HG02973 (cell line): ENCODE data around the gene POP4.
A peak's percentile ranks its signal among the peaks of the same experiment; 100 is the strongest.

Experiments used
- ATAC-seq: cut with Tn5 transposase; IDR thresholded peaks from one replicate; pipeline ENCODE4 v1.9.1; 2021; ENCODE audit warnings: moderate library complexity; ENCODE audit not compliant: unreplicated experiment

Gene POP4

DNA sequence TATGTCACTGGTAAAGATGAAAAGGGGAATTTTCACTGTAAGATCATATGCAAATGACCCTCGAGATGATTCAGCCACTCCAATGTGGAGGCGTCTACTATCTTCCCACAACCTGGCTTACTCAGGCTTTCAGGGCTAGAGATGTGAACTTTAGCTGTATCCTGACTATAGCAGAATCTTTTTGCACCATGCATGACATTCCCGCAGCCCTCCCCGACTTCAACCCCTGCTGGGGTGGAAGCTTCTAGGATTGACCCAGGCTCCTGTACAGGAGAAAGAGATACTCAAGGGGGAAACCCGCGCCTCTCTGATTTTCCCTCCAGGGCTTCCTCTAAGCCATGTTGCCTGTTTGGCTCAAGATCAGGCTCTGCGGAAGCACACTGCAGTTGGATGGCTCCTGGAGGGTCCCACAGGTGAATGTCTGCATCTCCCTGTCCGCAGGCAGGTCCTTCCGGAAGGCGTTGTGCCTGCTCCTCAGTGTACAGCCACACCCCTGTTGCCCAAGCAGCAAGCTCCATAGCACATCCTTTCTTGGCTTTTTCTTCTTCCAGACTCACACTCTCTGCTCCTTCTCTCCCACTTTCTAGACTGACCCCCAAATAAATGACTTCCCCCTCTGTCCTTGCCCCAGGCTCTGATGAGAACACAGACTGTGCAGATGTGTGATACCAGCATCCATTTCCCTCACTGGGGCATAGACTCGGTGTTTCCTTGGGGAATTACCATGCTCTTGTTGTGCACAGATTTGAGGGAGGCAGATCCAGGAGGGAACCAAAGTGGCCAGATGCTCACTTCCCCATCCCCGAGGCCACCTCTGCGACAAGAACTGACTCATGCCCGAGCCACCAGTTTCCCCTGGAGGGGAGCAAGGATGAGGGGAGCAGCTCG lies 29.1 kb upstream of the POP4 start:
- ATAC-seq = peak; percentile 77

DNA sequence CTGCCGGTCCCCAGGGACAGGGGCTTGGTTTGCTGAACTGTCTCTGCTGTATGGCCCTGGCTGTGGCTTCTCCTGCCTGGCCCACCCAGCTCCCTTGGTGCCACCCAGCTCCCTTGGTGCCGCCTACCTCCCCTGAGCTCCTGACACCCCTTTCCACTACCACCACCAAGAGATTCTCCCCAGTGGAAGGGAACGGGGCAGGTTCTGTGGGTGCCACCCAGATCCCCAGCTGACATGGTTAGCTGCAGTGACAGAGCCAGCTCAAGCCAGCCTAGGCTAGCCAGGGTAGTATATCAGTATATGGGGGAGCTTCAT lies 28.5 kb upstream of the POP4 start:
- no peak for ATAC-seq

DNA sequence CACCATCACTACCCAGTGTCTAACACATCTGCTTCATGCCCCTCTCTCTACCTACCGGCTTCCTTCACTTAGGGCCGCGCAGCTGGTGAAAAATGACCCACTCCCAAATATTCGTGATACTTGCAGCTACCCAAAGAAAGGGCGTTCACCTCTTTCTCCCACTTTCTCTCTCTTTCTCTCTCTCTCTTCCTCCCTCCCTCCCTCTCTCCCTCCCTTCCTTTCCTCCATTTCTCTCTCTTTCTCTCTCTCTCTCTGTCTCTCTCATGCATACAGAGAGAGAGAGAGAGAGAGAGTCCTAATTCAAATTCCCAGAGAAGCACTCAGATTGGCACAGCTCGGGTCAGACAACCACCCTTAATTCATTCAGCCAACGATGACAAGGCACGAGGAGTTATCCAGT lies 27.7 kb upstream of the POP4 start:
- ATAC-seq = no peak

DNA sequence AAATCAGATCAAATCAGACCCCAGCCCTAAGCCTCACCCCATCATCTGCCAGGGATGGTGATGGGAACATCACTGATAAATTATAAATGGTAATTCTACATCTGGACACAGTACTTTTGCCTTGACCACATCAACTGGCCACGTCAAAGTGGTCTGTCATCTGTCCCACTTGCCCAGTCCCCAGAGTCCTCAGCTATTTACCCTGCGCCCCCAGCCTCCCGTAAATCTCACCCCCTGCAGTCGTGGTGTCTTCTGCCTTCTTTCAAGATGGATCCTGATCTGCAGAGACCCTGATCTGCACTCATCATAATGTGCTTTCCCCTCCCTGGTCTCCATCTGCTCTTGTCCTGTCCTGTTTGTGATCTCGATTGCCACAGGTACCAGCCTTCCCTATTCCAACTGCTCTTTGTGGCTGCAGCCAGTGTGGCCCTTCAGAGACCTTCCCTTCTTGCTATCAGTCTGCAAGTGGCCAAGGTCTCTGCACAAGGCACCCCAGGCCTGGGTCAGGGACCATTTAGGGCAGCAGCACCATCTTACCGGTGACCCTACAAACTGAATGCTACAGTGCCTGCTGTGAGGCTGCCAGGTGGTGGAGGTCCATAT lies 26.7 kb upstream of the POP4 start:
- no peak for ATAC-seq

DNA sequence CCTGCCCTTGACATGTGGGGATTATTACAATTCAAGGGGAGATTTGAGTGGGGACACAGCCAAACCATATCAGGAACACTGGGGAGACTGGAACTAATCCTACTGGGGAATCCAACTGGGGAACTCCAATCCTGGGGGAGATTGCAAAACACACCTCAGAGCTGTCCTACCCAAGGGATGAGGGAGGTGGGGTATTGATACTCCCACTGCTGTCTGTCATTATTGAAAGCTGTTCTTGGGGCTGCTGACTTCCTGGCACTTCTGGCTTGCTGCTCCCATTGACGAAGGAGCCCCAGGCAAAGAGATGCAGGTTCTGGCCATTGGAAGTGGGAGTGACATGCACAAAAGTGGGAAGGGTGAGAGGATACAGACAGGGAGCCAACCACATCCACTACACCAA lies 24.7 kb upstream of the POP4 start:
- no peak for ATAC-seq

DNA sequence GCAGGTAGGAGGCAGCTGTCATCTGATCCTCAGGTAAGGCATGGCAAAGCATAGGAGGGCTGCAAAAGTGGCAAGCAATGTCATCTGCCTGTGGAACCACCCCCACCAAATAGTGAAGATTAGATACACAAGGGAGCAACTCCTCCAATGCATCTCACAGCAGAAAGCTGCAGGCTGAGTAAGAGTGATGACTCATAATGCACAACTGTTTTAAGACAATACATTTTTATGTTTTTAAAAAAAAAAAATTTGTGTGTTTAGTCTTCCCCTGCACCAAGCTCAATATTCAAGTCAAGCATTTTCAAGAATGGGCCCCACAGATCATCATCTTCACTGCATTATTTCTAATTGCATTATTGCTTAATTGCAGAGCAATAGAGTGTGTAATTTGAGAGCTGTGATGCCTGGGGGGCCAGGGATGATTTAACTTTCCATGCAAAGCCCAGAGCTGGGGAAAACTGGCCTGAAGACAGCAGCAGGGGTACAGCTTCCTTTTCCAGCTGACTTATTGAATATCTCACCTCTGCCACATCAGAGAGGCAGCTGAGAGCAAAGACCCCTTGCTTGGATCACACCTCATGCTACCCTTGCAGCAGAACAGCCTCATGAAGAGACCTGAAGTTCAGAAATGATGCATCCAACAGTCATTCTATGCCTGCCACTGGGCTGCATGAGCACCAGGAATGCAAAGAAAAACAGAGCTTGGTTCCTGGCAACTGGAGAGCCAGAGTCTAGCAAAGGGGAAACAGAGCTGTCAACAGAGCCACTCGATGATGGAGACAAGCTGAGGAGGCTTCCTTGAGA lies 22.7 kb upstream of the POP4 start:
- ATAC-seq = no peak

DNA sequence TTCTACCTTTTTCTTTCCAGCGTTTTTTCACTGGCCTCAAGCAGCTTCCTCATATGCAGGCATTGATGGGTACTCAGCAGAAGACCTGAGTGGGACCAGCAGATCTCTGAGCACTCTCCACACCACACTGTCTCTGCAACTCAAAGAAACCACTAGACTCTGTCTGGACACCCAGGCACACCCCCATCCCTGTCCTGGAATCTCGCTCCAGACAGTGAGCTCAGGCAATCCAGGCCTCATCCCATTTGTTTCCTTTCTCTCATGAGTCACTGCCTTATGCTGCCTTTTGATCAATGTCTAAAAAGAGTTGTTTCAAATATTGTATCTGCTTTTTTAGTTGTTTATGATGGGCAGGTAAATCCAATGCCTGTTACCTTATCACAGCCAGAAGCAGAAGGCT lies 19.7 kb upstream of the POP4 start:
- no peak for ATAC-seq

DNA sequence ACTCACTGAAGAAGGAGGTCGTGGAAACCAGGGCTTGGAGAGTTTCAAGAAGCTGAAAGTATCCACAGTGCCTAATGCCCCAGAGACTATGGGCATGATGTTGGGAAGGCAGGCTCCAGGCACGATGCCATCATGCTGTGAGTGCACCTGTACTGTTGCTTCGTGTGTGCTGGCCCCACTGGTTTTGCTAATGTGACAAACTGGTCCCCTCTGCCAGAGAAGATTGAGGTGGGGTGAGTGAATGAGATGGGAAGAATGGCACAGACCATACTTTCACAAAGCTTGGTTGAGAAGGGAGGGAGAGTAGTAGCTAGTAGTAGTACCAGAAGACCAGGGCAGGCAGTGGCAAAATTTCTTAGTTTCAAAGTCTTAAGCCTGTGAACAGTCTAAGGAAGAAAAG lies 19.0 kb upstream of the POP4 start:
- ATAC-seq = no peak

DNA sequence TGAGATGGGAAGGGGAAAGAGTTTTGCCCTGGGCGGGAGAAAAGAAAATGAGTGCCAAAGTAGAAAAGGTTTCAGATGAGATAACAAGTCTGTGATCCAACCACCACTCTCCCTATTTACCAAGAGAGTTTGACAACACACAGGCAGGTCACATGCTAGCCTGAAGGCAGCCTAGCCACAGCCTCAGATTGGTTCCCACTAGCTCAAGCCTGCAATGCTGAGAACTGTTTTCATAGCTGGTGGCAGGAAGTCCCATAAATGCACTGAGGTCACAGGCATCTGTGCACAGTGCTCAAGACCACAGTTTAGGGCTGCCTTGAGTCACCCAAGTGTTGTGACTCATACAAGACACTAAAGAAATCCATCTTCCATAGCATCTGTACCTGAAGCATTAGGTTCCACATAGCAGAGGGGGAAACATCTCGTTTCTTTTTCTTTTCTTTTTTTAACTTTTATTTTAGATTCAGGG lies 18.5 kb upstream of the POP4 start:
- ATAC-seq = peak; percentile 83

DNA sequence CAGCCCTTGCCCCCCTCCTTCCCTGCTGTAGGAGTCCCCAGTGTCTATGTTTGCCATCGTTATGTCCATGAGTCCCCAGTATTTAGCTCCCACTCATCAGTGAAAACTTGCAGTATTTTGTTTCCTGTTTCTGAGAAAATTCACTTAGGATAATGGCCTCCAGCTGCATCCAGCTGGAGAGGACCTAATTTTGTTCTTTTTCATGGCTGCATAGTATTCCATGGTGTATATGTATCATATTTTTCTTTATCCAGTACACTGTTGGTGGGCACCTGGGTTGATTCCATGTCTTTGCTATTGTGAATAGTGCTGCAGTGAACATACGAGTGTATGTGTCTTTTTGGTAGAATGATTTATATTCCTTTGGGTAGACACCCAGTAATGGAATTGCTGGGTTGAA lies 18.0 kb upstream of the POP4 start:
- ATAC-seq = no peak

DNA sequence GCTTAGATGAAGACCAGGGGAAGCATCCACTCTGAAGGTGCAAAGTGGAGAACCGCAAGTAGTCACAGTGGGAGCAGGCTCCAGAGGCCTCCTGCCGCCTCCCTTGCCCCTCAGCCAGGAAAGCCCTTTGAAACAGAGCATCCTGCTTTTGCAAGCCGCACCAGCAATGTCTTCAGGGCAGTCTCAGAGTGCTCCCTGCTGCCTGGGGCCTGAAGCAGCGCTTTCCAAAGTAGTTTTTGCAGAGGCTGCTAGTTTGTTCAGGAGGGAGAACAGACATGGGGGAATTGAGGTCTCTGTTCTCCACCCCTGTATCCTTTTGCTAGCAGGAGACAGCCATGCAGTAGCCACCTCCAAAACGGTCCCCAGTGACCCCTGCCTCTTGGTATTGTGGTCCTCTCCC lies 15.8 kb upstream of the POP4 start:
- no peak for ATAC-seq

DNA sequence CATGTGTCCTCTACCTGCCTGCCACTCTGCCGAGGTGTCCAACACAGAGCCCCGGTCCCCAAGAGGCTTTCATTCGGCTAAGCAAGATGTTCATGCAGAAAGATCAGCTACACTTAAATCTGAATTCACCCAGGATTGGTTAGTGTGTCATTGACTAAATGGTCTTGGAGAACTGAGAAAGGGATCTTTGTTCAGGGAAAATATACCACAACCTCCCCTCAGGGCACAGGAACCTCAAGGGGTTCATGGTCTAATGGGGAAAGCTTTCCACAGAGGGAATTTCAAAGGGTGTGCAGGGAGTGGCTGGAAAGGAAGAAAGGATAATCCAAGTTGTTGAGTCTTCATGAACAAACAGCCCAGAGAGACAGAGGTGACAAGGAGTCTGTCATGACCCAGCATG lies 14.4 kb upstream of the POP4 start:
- ATAC-seq = no peak

DNA sequence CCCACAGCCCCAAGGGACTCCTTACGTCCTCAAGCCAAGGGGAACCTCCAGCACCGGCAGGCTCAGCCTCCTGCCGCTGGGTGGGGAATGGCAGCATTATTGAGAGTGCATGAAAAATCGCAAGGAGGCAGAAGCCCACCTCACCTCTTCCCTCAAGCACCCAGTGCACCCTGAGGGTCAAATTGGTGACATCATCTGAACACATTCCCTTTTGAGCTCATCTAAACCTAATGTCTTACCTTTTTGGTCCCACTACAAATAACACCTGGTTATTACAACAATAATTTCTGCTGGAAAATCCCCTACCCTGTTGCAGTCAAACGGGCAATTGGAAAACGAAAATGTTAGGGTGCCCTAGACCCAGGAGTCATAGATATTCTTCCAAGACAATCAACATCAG lies 12.2 kb upstream of the POP4 start:
- no peak for ATAC-seq

DNA sequence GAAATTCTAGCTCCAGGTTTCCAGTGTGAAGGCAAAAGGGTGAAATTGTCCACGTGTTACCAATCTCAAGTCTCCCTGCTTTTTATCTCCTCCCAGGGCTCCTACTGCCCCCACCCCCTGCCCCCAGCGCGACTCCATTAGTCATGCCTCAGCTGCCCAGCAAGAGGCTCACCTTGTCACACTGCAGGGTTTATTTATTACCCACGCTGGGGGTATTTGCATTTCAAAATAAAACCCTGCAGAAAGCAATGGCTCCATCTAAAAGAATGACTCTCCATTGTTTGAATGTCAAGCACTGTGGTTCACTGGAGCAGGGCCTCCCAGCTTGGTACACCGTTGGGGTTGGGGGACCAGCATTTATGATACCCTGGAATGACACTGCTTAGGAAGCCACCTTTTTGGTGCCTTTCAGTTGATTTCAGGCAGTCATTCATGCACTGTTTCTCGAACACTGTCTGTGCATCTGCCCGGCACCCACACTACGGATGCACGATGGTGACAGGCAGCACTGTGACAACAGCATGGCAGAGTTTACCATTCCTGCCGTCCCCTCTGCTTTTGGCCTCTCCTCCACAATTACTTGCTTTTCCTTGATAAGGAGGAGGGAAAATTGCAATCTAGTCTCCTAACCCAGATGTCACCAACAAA lies 9.9 kb upstream of the POP4 start:
- no peak for ATAC-seq

DNA sequence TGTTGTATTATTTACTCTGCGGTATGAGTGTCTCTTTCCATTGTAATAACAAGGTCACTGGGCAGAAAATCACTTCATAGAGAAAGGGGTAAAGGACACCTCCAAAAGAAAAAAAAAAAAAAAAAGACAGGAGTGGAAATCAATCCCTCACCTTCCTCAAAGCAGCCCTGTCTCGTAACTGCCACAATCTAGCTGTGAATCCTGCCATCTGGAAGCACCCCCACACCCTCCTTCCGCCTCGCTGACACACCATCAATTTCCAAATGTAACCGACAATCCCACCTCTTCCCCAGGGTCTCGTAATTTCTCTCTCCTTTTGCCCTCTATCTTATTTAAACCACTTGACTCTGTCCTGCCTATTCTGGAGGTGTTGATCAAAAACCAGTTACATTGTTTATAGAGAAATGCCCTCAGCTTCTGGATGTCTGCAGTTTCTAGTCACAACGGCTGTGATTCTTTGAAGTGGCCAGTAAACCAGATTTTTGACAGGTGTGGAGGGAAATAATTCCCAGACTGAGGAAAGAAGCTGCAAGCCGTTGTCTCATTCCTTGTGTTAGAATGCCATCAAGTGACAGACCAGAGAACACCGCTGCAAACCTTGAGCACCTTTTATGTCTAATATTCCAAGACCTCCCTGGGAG lies 9.1 kb upstream of the POP4 start:
- ATAC-seq = no peak

DNA sequence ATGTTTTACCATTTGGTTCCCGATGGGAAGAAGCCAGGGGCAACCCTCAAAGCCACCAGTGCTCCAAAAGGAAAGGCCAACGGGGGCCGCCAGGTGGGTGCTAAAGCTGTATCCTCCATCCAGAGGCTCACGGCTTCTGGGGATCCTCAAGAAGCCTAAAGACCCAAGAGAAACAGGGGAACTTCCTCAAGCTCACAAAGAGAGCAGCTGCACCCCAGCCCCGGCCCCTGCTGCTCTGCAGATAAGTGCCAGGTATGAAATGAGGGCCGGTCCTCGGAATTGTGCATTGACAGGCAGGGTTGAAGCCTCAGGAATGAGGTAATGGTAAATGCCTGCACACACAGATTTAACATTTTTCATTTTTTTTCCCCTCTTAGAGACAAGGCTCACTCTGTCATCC lies 8.0 kb upstream of the POP4 start:
- ATAC-seq = no peak

DNA sequence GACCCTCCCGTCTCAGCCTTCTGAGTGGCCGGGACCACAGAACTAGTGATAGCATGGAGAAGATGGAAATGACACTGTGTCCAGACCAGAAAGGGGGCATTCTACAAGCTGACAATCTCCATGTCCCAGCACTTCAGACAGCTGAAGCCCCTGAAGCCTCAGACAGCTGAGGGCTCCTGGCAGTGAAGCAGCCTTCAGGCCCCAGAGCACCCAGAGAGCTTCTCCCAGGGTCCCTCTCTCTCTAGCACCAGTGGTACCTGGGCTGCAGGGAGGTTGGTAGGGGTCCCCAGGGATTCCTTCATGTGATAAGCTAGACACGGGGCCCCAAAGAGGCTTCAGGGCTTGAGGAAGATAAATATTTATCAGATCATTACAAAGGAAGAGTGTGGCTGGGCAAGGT lies 7.6 kb upstream of the POP4 start:
- ATAC-seq = no peak

DNA sequence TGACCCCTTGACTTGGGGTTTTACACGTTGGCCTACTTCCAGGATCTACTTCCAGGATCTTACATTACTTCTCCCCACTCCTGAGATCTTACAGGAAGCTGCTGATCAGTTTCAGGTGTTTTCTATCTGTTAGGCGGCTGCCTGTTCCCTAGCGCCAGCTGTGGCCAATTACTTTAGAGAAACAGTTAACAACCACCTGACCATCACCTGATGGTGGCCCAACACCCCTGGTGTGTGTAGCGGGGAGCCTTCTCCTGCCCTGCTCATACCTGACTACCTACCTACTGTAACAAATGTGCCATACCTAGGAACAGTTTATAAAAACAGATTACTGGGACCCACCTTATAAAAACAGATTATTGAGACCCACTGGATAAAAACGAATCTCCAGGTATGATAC lies 2.8 kb upstream of the POP4 start:
- no peak for ATAC-seq

DNA sequence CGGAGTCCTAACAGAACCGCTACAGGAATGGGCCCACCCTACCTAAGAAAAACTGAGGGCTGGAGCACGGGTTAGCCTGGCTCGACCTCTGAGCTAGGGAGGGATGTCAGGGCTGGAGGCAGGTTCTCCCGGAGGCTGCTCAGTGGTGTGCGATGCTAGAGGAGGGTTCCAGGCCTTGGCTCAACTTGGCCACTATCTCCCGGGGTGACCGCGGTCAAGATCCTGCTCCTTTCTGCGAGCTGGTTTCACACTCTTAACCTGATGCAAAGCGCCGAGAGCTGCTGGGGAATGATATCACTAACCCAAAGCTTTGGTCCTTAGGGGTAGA lies 301 bp downstream of the POP4 start:
- peak; percentile 9 for ATAC-seq

DNA sequence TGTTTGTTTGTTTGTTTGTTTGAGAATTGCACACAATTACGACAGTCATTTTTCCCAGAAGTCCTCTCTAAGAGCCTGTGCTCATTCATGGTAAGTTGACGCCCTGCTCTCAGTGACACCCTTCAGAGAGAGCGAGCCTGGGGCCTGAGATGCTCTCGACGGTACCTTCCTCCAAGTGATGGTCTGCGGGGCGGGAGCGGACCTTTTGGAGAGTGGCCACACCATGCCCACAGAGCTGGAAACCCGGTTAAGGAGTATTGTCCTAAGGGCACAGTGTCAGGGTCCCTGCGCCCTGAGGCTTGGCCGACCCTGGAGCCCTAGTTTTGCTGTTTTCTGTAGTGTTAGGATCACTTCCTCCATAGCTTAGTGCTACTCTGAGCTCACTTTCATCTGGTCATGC lies 3.6 kb downstream of the POP4 start:
- no peak for ATAC-seq

DNA sequence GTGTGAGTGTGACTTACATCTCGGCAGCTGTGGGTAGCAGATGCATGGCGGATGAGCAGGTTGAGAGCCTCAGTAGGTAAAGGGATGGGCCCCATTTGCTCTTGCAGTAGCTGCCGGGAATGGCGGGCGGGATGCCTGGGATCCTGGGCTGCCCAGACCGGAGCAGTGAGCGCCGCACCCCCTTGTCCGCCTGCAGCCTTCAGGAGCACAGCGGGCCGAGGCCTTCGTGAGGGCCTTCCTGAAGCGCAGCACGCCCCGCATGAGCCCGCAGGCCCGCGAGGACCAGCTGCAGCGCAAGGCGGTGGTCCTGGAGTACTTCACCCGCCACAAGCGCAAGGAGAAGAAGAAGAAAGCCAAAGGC lies 4.1 kb downstream of the POP4 start:
- no peak for ATAC-seq
